CD4-positive, alpha-beta T cell treated with Interleukin-6 for 4 hours (primary cell): Measurements from ENCODE around the gene MAST4.

Experiments
- DNase-seq: peaks from one replicate; pipeline ENCODE4 v3.0.0-alpha.2; 2020; ENCODE audit warnings: mixed read lengths

MAST4 gene

GRCh38 chr5:66606713-66607112 lies 10.5 kb downstream of the MAST4 start:
- no peak for DNase-seq

GRCh38 chr5:66608501-66608900 lies 12.3 kb downstream of the MAST4 start:
- DNase-seq: no peak

GRCh38 chr5:66609615-66610014 lies 13.4 kb downstream of the MAST4 start:
- no peak for DNase-seq

GRCh38 chr5:66612226-66612625 lies 16.0 kb downstream of the MAST4 start:
- no peak for DNase-seq

- no peak for DNase-seq
These were observed 18.9 kb downstream of the MAST4 start for GRCh38 chr5:66615136-66615535.

- no peak for DNase-seq
These were observed 19.7 kb downstream of the MAST4 start for GRCh38 chr5:66615894-66616293.

GRCh38 chr5:66616520-66617225 lies 20.5 kb downstream of the MAST4 start:
- no peak for DNase-seq

GRCh38 chr5:66617226-66617861 lies 21.2 kb downstream of the MAST4 start:
- DNase-seq: no peak

- no peak for DNase-seq
These were observed 22.0 kb downstream of the MAST4 start for GRCh38 chr5:66617991-66618768.

- no peak for DNase-seq
These were observed 24.5 kb downstream of the MAST4 start for GRCh38 chr5:66620711-66621110.

- DNase-seq: no peak
These were observed 25.0 kb downstream of the MAST4 start for GRCh38 chr5:66621146-66621545.

GRCh38 chr5:66621736-66622135 lies 25.5 kb downstream of the MAST4 start:
- DNase-seq: no peak

GRCh38 chr5:66628561-66628960 lies 32.4 kb downstream of the MAST4 start:
- no peak for DNase-seq

GRCh38 chr5:66629446-66629845 lies 33.3 kb downstream of the MAST4 start:
- no peak for DNase-seq

- DNase-seq: no peak
These were observed 37.6 kb downstream of the MAST4 start for GRCh38 chr5:66633754-66634153.

- DNase-seq: no peak
These were observed 38.4 kb downstream of the MAST4 start for GRCh38 chr5:66634601-66635000.

- DNase-seq: no peak
These were observed 41.8 kb downstream of the MAST4 start for GRCh38 chr5:66637994-66638393.

GRCh38 chr5:66639037-66639436 lies 42.8 kb downstream of the MAST4 start:
- no peak for DNase-seq

- DNase-seq: no peak
These were observed 46.3 kb downstream of the MAST4 start for GRCh38 chr5:66642538-66642937.

- DNase-seq: no peak
These were observed 47.2 kb downstream of the MAST4 start for GRCh38 chr5:66643387-66643786.

GRCh38 chr5:66644111-66644510 lies 47.9 kb downstream of the MAST4 start:
- no peak for DNase-seq

- no peak for DNase-seq
These were observed 48.8 kb downstream of the MAST4 start for GRCh38 chr5:66645039-66645438.

- DNase-seq: no peak
These were observed 50.4 kb downstream of the MAST4 start for GRCh38 chr5:66646570-66646969.
